ENCODE data around the gene NCEH1.

The NCEH1 gene

GRCh38 chr3:172615296-172615695, 95.6 kb downstream of the NCEH1 start:
- Histone ChIP-seq H3K9me3 (ENCODE audit: insufficient read depth, low read length, severe bottlenecking) (peaks cover 14% of the 10 kb centered on the region), H3K9ac (ENCODE audit: low read depth, low read length) (no peak overlapping the region; the same call in 1 of the 2 replicates), H3K4me2 (ENCODE audit: insufficient read depth, low read length) (peak overlapping the region; percentile 52), H3K27ac (ENCODE audit: low read length) (peak overlapping the region; percentile 58), H3K79me2 (ENCODE audit: insufficient read depth, low read length) (no peaks in the 10 kb centered on the region), H3K4me1 (ENCODE audit: insufficient read depth, low read length) (peaks cover 31% of the 10 kb centered on the region), H4K20me1 (ENCODE audit: insufficient read depth, low read length) (no peaks in the 10 kb centered on the region), H3K27me3 (ENCODE audit: insufficient read depth, low read length, poor library complexity) (no peaks in the 10 kb centered on the region), H3K4me3 (ENCODE audit: low read depth in 1 of 2, low read length in 2 of 2) (no peak overlapping the region), H3K36me3 (ENCODE audit: insufficient read depth, low read length) (no peaks in the 10 kb centered on the region), H2AFZ (ENCODE audit: low read depth, low read length) (peak overlapping the region; percentile 36; the same call in 1 of the 2 replicates)
- no peak for TF ChIP-seq EZH2 (IDR thresholded peaks at IDR 0.05; ENCODE audit: borderline replicate concordance, low read depth, low read length, severe bottlenecking)
- no peak for TF ChIP-seq CTCF (IDR thresholded peaks at IDR 0.05; ENCODE audit: borderline replicate concordance, extremely low read depth, low read length, poor library complexity, severe bottlenecking)
- DNase-seq (no peak), ATAC-seq (ENCODE audit: insufficient read depth, low read depth) (no peak)

GRCh38 chr3:172614340-172615274, 96.3 kb downstream of the NCEH1 start:
- Histone ChIP-seq H3K4me3 (ENCODE audit: low read depth in 1 of 2, low read length in 2 of 2) (no peak overlapping the region), H2AFZ (ENCODE audit: low read depth, low read length) (no peak overlapping the region; the same call in 1 of the 2 replicates), H3K4me1 (ENCODE audit: insufficient read depth, low read length) (peaks cover 31% of the 10 kb centered on the region), H3K27ac (ENCODE audit: low read length) (peak overlapping the region; percentile 58), H3K9ac (ENCODE audit: low read depth, low read length) (no peak overlapping the region), H3K9me3 (ENCODE audit: insufficient read depth, low read length, severe bottlenecking) (peaks cover 14% of the 10 kb centered on the region), H3K79me2 (ENCODE audit: insufficient read depth, low read length) (no peaks in the 10 kb centered on the region), H3K4me2 (ENCODE audit: insufficient read depth, low read length) (peak overlapping the region; percentile 52; the same call in 1 of the 2 replicates), H4K20me1 (ENCODE audit: insufficient read depth, low read length) (no peaks in the 10 kb centered on the region), H3K36me3 (ENCODE audit: insufficient read depth, low read length) (no peaks in the 10 kb centered on the region), H3K27me3 (ENCODE audit: insufficient read depth, low read length, poor library complexity) (no peaks in the 10 kb centered on the region)
- TF ChIP-seq EZH2 (IDR thresholded peaks at IDR 0.05; ENCODE audit: borderline replicate concordance, low read depth, low read length, severe bottlenecking) (no peak), CTCF (IDR thresholded peaks at IDR 0.05; ENCODE audit: borderline replicate concordance, extremely low read depth, low read length, poor library complexity, severe bottlenecking) (no peak)
- DNase-seq: no peak
- ATAC-seq (ENCODE audit: insufficient read depth, low read depth): 0 out of 3 replicates have a peak, but pooled peaks have one; percentile 4

GRCh38 chr3:172613845-172614244, 97.0 kb downstream of the NCEH1 start:
- H3K4me1 ChIP-seq (ENCODE audit: insufficient read depth, low read length): peaks cover 31% of the 10 kb centered on the region
- no peak overlapping the region for H3K4me2 ChIP-seq (ENCODE audit: insufficient read depth, low read length)
- H3K27ac ChIP-seq (ENCODE audit: low read length): no peak overlapping the region
- H3K4me3 ChIP-seq (ENCODE audit: low read depth in 1 of 2, low read length in 2 of 2): no peak overlapping the region
- H3K9ac ChIP-seq (ENCODE audit: low read depth, low read length): no peak overlapping the region
- no peaks in the 10 kb centered on the region for H3K79me2 ChIP-seq (ENCODE audit: insufficient read depth, low read length)
- DNase-seq (no peak), ATAC-seq (ENCODE audit: insufficient read depth, low read depth) (no peak)
- no peak overlapping the region for H2AFZ ChIP-seq (ENCODE audit: low read depth, low read length)
- no peaks in the 10 kb centered on the region for H3K36me3 ChIP-seq (ENCODE audit: insufficient read depth, low read length)
- H3K9me3 ChIP-seq (ENCODE audit: insufficient read depth, low read length, severe bottlenecking): peaks cover 14% of the 10 kb centered on the region
- H4K20me1 ChIP-seq (ENCODE audit: insufficient read depth, low read length): no peaks in the 10 kb centered on the region
- no peaks in the 10 kb centered on the region for H3K27me3 ChIP-seq (ENCODE audit: insufficient read depth, low read length, poor library complexity)
- no peak for TF ChIP-seq CTCF (IDR thresholded peaks at IDR 0.05; ENCODE audit: borderline replicate concordance, extremely low read depth, low read length, poor library complexity, severe bottlenecking)
- TF ChIP-seq EZH2 (IDR thresholded peaks at IDR 0.05; ENCODE audit: borderline replicate concordance, low read depth, low read length, severe bottlenecking): no peak

Measured in DND-41 (cell line).